ENCODE measurements around the gene GPR132.
"Not testable (repeated sequence)": the region's sequence is repeated elsewhere in the genome, so short reads cannot be mapped to it uniquely, and the experiment has no call there.

The GPR132 gene

GRCh38 chr14:105073720-105074600 is 8.7 kb upstream of the GPR132 start:
- DNase-seq = no peak

- DNase-seq = no peak
These were observed 7.9 kb upstream of the GPR132 start for GRCh38 chr14:105072892-105073719.

- DNase-seq = no peak
These were observed 7.2 kb upstream of the GPR132 start for GRCh38 chr14:105072381-105072861.

GRCh38 chr14:105071942-105072341 is 6.7 kb upstream of the GPR132 start:
- no peak for DNase-seq

GRCh38 chr14:105071326-105071725 is 6.1 kb upstream of the GPR132 start:
- no peak for DNase-seq

- no peak for DNase-seq
These were observed 5.5 kb upstream of the GPR132 start for GRCh38 chr14:105070760-105071137.

- DNase-seq = no peak
These were observed 4.9 kb upstream of the GPR132 start for GRCh38 chr14:105069871-105070759.

GRCh38 chr14:105069522-105069870 is 4.3 kb upstream of the GPR132 start:
- DNase-seq = no peak

- no peak for DNase-seq
These were observed 3.6 kb upstream of the GPR132 start for GRCh38 chr14:105068818-105069217.

- no peak for DNase-seq
These were observed 2.7 kb upstream of the GPR132 start for GRCh38 chr14:105067969-105068301.

- DNase-seq = no peak
These were observed 2.1 kb upstream of the GPR132 start for GRCh38 chr14:105067140-105067968.

- DNase-seq = no peak
These were observed 1.2 kb upstream of the GPR132 start for GRCh38 chr14:105066240-105067071.

GRCh38 chr14:105064721-105065143 is 498 bp downstream of the GPR132 start:
- no peak for DNase-seq

- no peak for DNase-seq
These were observed 1.2 kb downstream of the GPR132 start for GRCh38 chr14:105064001-105064400.

- DNase-seq = not testable (repeated sequence)
These were observed 1.7 kb downstream of the GPR132 start for GRCh38 chr14:105063506-105063905.

- DNase-seq = no peak
These were observed 2.2 kb downstream of the GPR132 start for GRCh38 chr14:105063056-105063455.

GRCh38 chr14:105062048-105062433 is 3.2 kb downstream of the GPR132 start:
- DNase-seq = no peak

GRCh38 chr14:105061428-105062047 is 3.7 kb downstream of the GPR132 start:
- no peak for DNase-seq

- no peak for DNase-seq
These were observed 4.3 kb downstream of the GPR132 start for GRCh38 chr14:105060751-105061427.
